GM13977 (cell line): ENCODE data around the gene PIGQ.

Experiments
- DNase-seq: peaks from one replicate; pipeline ENCODE4 v3.0.0; 2012; ENCODE audit warnings: low spot score
- in situ Hi-C: fragments of 300-500 bp; cut with MboI; formaldehyde crosslinking; loops from one replicate; pipeline ENCODE4 v1.12.0; 2022; ENCODE audit warnings: low sequenced_read_pairs, low pct_unique_long_range_greater_than_20kb, mixed read lengths, inconsistent platforms; ENCODE audit not compliant: unreplicated experiment
- TF ChIP-seq, protein P1 (sequence below): IDR thresholded peaks from 2 replicates; pipeline ENCODE4 v1.5.1; 2012; ENCODE audit warnings: mild to moderate bottlenecking, control low read depth; ENCODE audit not compliant: insufficient read depth; ENCODE audit errors: extremely low read depth, missing control alignments

The PIGQ gene

DNA sequence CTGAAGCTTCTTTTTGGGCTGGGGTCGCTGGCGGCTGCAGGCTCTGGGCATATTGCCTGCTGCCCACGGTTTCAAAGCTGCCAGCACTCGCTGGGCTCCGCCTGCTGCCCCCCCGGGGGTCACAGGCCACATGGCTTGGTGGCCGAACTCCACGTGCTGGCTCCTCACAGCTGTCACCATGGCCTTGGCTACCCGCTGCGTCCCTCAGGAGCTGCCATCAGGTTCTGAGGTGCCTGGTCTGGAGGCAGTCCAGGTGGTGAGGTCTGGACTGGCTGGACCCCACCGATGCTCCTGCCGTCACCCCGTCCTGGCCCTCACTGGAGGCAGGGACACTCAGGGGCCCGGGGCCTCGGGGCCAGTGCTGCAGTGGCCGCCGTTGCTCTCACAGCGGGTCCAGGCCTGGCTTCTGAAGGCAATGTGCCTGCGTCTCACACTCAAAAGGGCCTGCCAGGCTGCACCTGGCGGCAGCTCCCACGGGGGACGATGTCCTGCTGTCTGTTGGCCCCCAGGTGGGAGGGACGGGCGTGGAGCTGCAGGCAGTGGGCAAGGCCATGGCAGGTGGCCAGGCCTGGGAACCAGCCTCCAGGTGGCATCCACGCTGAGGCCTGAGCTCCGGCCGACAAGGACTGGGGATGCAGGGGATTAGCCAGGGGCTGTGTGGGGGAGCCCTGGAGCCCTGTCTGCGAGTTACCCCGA, 29.0 kb upstream of the PIGQ start:
- in situ Hi-C loops: no loop called here
- no peak for DNase-seq
- TF ChIP-seq, protein P1, sequence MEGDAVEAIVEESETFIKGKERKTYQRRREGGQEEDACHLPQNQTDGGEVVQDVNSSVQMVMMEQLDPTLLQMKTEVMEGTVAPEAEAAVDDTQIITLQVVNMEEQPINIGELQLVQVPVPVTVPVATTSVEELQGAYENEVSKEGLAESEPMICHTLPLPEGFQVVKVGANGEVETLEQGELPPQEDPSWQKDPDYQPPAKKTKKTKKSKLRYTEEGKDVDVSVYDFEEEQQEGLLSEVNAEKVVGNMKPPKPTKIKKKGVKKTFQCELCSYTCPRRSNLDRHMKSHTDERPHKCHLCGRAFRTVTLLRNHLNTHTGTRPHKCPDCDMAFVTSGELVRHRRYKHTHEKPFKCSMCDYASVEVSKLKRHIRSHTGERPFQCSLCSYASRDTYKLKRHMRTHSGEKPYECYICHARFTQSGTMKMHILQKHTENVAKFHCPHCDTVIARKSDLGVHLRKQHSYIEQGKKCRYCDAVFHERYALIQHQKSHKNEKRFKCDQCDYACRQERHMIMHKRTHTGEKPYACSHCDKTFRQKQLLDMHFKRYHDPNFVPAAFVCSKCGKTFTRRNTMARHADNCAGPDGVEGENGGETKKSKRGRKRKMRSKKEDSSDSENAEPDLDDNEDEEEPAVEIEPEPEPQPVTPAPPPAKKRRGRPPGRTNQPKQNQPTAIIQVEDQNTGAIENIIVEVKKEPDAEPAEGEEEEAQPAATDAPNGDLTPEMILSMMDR: no peak

DNA sequence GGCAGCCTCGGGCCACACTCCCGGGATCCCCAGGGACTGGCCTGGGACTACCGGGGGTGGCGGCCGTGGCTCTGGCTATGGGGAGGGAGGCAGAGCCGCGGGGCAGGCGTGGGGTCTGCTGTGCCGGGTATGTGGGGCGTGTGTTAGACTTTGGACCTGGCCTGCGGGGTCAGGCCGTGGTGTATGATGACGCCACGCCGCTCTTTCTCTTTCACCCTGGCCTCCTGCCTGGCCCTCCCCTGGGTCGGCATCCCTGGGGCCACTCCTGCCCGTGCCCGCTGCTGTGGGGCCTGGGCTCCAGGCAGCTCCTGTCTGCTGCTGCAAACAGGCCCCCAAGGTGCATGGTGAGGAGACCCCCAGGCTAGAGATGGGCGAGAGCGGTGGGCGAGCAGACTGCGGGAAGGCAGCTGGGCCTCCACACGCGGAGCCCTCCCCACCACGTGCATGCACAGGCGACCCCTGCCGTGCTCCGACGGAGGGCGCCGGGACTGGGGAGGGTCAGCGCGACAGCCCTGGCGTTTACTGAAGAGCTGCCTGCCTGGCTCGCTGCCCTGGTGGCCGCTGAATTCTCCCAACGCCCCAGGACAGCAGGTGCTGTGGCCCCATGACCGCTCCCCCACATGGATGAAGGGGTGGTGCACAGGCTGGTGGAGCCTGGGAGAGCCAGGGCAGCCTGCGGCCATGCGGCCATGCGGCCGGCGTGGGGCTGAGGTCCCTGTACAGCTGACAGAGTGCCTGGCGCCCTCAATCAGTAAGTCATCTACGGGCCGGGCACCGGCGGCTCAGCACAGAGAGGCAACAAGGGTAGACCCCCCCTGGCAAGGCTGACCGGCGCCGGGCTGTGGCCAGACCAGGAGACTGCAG, 26.2 kb upstream of the PIGQ start:
- DNase-seq: no peak
- TF ChIP-seq, protein P1: no peak
- in situ Hi-C loops: no loop called here

DNA sequence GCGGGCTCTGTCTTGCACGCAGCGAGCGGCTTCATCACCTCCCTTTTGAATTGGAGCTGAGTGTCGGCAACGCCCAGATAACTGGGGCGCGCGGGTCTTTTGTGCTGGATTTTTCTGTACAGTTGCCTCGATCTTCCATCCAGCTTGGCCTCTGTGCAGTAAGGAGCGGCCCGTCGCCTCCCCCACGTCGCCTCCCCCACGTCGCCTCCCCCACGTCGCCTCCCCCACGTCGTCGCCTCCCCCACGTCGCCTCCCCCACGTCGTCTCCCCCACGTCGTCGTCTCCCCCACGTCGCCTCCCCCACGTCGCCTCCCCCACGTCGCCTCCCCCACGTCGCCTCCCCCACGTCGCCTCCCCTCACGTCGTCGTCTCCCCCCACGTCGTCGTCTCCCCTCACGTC, 25.3 kb upstream of the PIGQ start:
- TF ChIP-seq, protein P1: no peak
- in situ Hi-C loops: no loop called here

DNA sequence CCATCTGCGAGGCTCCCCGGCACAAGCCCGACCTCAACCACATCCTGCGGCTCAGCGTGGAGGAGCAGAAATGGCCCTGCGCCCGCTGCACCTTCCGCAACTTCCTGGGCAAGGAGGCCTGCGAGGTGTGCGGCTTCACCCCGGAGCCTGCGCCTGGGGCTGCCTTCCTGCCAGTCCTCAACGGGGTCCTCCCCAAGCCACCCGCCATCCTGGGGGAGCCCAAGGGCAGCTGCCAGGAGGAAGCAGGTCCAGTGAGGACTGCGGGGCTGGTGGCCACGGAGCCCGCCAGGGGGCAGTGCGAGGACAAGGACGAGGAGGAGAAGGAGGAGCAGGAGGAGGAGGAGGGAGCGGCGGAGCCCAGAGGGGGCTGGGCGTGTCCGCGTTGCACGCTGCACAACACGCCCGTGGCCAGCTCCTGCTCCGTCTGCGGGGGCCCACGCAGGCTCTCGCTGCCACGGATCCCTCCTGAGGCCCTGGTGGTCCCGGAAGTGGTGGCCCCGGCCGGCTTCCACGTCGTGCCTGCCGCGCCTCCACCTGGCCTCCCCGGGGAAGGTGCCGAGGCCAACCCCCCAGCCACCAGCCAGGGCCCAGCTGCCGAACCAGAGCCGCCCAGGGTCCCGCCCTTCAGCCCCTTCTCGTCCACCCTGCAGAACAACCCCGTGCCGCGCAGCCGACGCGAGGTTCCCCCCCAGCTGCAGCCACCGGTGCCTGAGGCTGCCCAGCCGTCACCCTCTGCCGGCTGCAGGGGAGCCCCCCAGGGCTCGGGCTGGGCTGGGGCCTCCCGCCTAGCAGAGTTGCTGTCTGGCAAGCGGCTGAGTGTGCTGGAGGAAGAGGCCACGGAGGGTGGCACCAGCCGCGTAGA, 22.6 kb upstream of the PIGQ start:
- in situ Hi-C loops: no loop called here
- peak; percentile 85 for DNase-seq
- TF ChIP-seq, protein P1: peak; percentile 91

More for the DNA sequence above, 25.3 kb upstream of the PIGQ start:
- no peak for DNase-seq

DNA sequence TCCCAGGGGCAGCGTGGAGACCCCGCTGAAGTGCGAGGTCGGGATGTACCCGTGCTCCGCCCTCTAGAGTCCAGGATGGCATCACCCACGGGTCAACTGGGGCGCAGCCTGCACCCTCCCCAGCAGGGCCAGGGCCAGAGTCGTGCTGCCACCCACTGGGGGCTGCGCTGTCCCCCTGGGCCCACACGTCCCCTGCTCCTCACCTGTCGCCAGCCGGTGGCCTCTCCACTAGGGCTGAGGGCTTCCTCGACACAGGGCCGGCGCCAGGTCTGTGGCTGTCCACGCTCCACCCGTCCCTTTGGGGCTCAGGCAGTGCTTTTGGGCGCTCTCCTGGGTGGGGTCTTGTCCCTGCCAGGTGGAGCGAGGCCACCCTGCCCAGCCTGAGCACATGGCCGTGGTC, 21.2 kb upstream of the PIGQ start:
- in situ Hi-C loops: no loop called here
- TF ChIP-seq, protein P1: no peak
- no peak for DNase-seq

DNA sequence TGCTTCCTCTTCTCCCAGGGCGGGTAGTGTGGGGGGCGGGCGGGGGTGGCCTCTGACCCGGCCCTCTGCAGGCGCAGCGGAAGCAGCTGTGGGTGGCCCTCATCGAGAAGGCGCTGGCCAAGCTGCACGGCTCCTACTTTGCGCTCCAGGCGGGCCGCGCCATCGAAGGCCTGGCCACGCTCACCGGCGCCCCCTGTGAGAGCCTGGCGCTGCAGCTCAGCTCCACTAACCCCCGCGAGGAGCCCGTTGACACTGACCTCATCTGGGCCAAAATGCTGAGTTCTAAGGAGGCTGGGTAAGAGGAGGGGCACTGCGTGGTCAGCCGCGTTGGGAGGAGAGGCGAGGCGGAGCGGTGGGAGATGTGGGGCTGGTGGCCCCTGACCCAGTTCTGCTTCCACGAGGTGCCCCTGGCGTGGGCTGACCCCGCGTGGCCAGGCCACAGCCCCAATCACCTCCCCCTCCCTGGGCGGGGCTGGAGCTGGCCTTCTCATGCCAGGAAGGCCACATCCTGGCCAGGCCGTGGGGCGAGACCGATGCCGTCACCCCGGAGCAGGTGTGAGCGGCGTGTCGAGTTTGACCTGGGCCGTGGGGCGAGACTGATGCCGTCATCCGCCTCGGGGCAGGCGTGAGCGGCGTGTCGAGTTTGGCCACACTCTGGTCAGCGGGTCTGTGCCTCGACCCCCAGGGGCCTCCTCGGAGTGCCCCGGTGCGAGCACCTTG, 20.1 kb upstream of the PIGQ start:
- TF ChIP-seq, protein P1: no peak
- DNase-seq: no peak
- in situ Hi-C loops: no loop called here
